HCT116 (cell line): ENCODE measurements around the gene MYH14. TPM values are rescaled to one million over a fixed set of nuclear protein-coding genes. Genes with fewer than 3 reads are reported as not detected.
A peak's percentile ranks its signal among the peaks of the same experiment; 100 is the strongest.

Experiments used
- ATAC-seq: fragments of 200-7000 bp; cut with Tn5 transposase; 2 replicates; pipeline ENCODE4 v1.9.1; 2020; ENCODE audit warnings: mild to moderate bottlenecking, moderate library complexity
- BruUV-seq: library from RNA; stranded (reverse); fragments of 400-500 nt; replicated peaks from 2 replicates; lab custom pipeline; 2021; lab: Mats Ljungman, UMichigan
- CTCF ChIA-PET: fragments of 300-600 bp; sonication (Branson Sonifier 250); formaldehyde crosslinking; loops from one replicate; lab custom pipeline; 2021; ENCODE audit warnings: antibody characterized with exemption; lab: Charles Lee
- POLR2A ChIA-PET: fragments of 300-600, 350-600 bp; sonication (Branson Sonifier 250); formaldehyde crosslinking; loops from one replicate; lab custom pipeline; 2021; ENCODE audit warnings: antibody characterized with exemption; lab: Charles Lee
- RAD21 ChIA-PET, 2 experiments: fragments of 300-600 bp; sonication (Branson Sonifier 250); formaldehyde crosslinking; loops; one replicate each; lab custom pipeline; 2023; ENCODE audit warnings: low total read pairs in 2 of 2; ENCODE audit not compliant: uncharacterized antibody in 2 of 2, unreplicated experiment in 2 of 2, low non-redundant PET in 1 of 2; lab: Charles Lee
- DNase-seq: peaks from one replicate; pipeline ENCODE4 v3.0.0-alpha.2; 2010; ENCODE audit warnings: low read depth, low spot score
- H2AFZ ChIP-seq: fragments of 200-600 bp; shearing (Covaris generic), sonication (generic); 2 replicates; pipeline ENCODE4 v1.6.1; 2017; ENCODE audit warnings: low read depth, mixed run types, mixed read lengths, antibody characterized with exemption, low read length; ENCODE audit not compliant: poor library complexity, severe bottlenecking
- H3K27ac ChIP-seq: 2 replicates; pipeline ENCODE4 v1.5.1; 2012; ENCODE audit warnings: low read depth, low read length
- H3K27me3 ChIP-seq: fragments of 200-600 bp; sonication (generic); 2 replicates; pipeline ENCODE4 v1.6.1; 2016; ENCODE audit warnings: mixed run types, low read length, mixed read lengths; ENCODE audit not compliant: insufficient read depth
- H3K36me3 ChIP-seq, 2 experiments: fragments of 200-500 bp in 1 of 2; fragments of 200-600 bp in 1 of 2; sonication (Bioruptor generic) in 1 of 2; sonication (generic) in 1 of 2; 2 replicates each; pipeline versions ENCODE4 v1.5.1 to v1.6.1; 2014 to 2016; ENCODE audit warnings: low read length in 2 of 2, inconsistent platforms in 1 of 2, mixed read lengths in 1 of 2, mixed run types in 1 of 2; ENCODE audit not compliant: insufficient read depth in 2 of 2, control insufficient read depth in 1 of 2
- H3K4me1 ChIP-seq, 2 experiments: fragments of 200-600 bp in 1 of 2; sonication (generic) in 1 of 2; 2 replicates each; pipeline versions ENCODE4 v1.5.1 to v1.6.1; 2012 to 2017; ENCODE audit warnings: low read length in 2 of 2, inconsistent platforms in 1 of 2, mild to moderate bottlenecking in 1 of 2, mixed read lengths in 1 of 2, mixed run types in 1 of 2, moderate library complexity in 1 of 2; ENCODE audit not compliant: insufficient read depth in 2 of 2, control insufficient read depth in 1 of 2
- H3K4me2 ChIP-seq: fragments of 200-600 bp; sonication (generic); 2 replicates; pipeline ENCODE4 v1.6.1; 2017; ENCODE audit warnings: mixed run types, low read length, mixed read lengths
- H3K4me3 ChIP-seq, 2 experiments: fragments of 200-600 bp in 1 of 2; sonication (generic) in 1 of 2; replicated peaks in 1 of 2; 2 replicates each; pipeline ENCODE4 v1.5.1; 2011 to 2016; ENCODE audit warnings: low read length in 2 of 2, control low read depth in 1 of 2, low read depth in 1 of 2, mild to moderate bottlenecking in 1 of 2, mixed read lengths in 1 of 2, mixed run types in 1 of 2
- H3K79me2 ChIP-seq: fragments of 200-600 bp; sonication (generic); 2 replicates; pipeline ENCODE4 v1.6.1; 2017; ENCODE audit warnings: mild to moderate bottlenecking, mixed run types, low read length, moderate library complexity, mixed read lengths; ENCODE audit not compliant: insufficient read depth
- H3K9ac ChIP-seq: fragments of 200-600 bp; sonication (generic); 2 replicates; pipeline ENCODE4 v1.6.1; 2016; ENCODE audit warnings: low read length, mixed read lengths
- H3K9me2 ChIP-seq: fragments of 200-600 bp; sonication (generic), shearing (Covaris generic); 2 replicates; pipeline ENCODE4 v1.6.1; 2017; ENCODE audit warnings: mixed run types, mild to moderate bottlenecking, moderate library complexity; ENCODE audit not compliant: insufficient read depth
- H3K9me3 ChIP-seq, 2 experiments: fragments of 200-500 bp in 1 of 2; fragments of 200-600 bp in 1 of 2; sonication (Bioruptor generic) in 1 of 2; sonication (generic) in 1 of 2; 2 replicates each; pipeline ENCODE4 v1.6.1; 2014 to 2017; ENCODE audit warnings: low read length in 2 of 2, mixed read lengths in 2 of 2, inconsistent platforms in 1 of 2, low read depth in 1 of 2, mild to moderate bottlenecking in 1 of 2, mixed run types in 1 of 2, moderate library complexity in 1 of 2; ENCODE audit not compliant: control insufficient read depth in 1 of 2, insufficient read depth in 1 of 2
- H4K20me1 ChIP-seq: fragments of 200-600 bp; sonication (generic), shearing (Covaris generic); 2 replicates; pipeline ENCODE4 v1.6.1; 2017; ENCODE audit warnings: mixed run types, mild to moderate bottlenecking, moderate library complexity; ENCODE audit not compliant: insufficient read depth
- CBX3 ChIP-seq: IDR thresholded peaks from 2 replicates; pipeline ENCODE4 v1.6.1; 2012; ENCODE audit warnings: low read depth
- CEBPB ChIP-seq: IDR thresholded peaks from 2 replicates; pipeline ENCODE4 v1.6.1; 2012; ENCODE audit warnings: low read depth
- CTCF ChIP-seq, 3 experiments: fragments of 200-600 bp in 1 of 3; sonication (generic) in 1 of 3; IDR thresholded peaks in 2 of 3; conservative IDR thresholded peaks in 1 of 3; 2 replicates each; pipeline ENCODE4 v1.5.1; 2012 to 2017; ENCODE audit warnings: low read depth in 2 of 3, low read length in 2 of 3, antibody characterized with exemption in 1 of 3, borderline replicate concordance in 1 of 3, control low read depth in 1 of 3, mild to moderate bottlenecking in 1 of 3, mixed read lengths in 1 of 3, mixed run types in 1 of 3, moderate library complexity in 1 of 3; ENCODE audit not compliant: insufficient read depth in 1 of 3
- ELF1 ChIP-seq: IDR thresholded peaks from 2 replicates; pipeline ENCODE4 v1.6.1; 2012; ENCODE audit warnings: low read depth, borderline replicate concordance
- EZH2phosphoT487 ChIP-seq: fragments of 200-600 bp; IDR thresholded peaks from 2 replicates; pipeline ENCODE4 v1.6.1; 2018; ENCODE audit warnings: antibody characterized with exemption, borderline replicate concordance
- FOSL1 ChIP-seq: IDR thresholded peaks from 2 replicates; pipeline ENCODE4 v1.6.1; 2012; ENCODE audit warnings: low read depth
- JUND ChIP-seq: IDR thresholded peaks from 2 replicates; pipeline ENCODE4 v1.6.1; 2012
- POLR2AphosphoS5 ChIP-seq: IDR thresholded peaks from 2 replicates; pipeline ENCODE4 v1.6.1; 2011; ENCODE audit warnings: mild to moderate bottlenecking, low read depth, low read length, moderate library complexity
- RAD21 ChIP-seq: IDR thresholded peaks from 2 replicates; pipeline ENCODE4 v1.6.1; 2012; ENCODE audit warnings: low read depth, mild to moderate bottlenecking
- SIN3A ChIP-seq: IDR thresholded peaks from 2 replicates; pipeline ENCODE4 v1.6.1; 2012; ENCODE audit warnings: low read depth
- SRF ChIP-seq: IDR thresholded peaks from 2 replicates; pipeline ENCODE4 v1.6.1; 2012; ENCODE audit warnings: low read depth
- TCF7L2 ChIP-seq: IDR thresholded peaks from 2 replicates; pipeline ENCODE4 v1.7.0; 2011; ENCODE audit warnings: borderline replicate concordance, inconsistent platforms; ENCODE audit not compliant: insufficient read depth, insufficient read length; ENCODE audit errors: extremely low read depth
- YY1 ChIP-seq: IDR thresholded peaks from 2 replicates; pipeline ENCODE4 v1.6.1; 2011; ENCODE audit warnings: low read length, low read depth, moderate library complexity, mild to moderate bottlenecking; ENCODE audit not compliant: insufficient replicate concordance; ENCODE audit errors: extremely low read depth
- ZBTB33 ChIP-seq: IDR thresholded peaks from 2 replicates; pipeline ENCODE4 v1.6.1; 2011; ENCODE audit warnings: mild to moderate bottlenecking, low read length, moderate library complexity; ENCODE audit not compliant: insufficient replicate concordance; ENCODE audit errors: extremely low read depth
- ZNF274 ChIP-seq: fragments of 200-500 bp; sonication (Bioruptor generic); IDR thresholded peaks from 2 replicates; pipeline ENCODE4 v1.6.1; 2014; ENCODE audit warnings: mild to moderate bottlenecking, low read depth, low read length, inconsistent platforms
- intact Hi-C: fragments of 100-400 bp; cut with micrococcal nuclease; formaldehyde crosslinking; loops from 2 replicates; pipeline ENCODE4 v1.10.0; 2022
- total RNA-seq: library from RNA; stranded (reverse); gene quantifications from one replicate; pipeline ENCODE4 v1.2.1, GENCODE V29; 2021; ENCODE audit not compliant: unreplicated experiment
- TF ChIP-seq, protein P1 (sequence below): IDR thresholded peaks from 2 replicates; pipeline ENCODE4 v1.6.1; 2012
- TF ChIP-seq, protein P2 (sequence below): IDR thresholded peaks from 2 replicates; pipeline ENCODE4 v1.6.1; 2012

The MYH14 gene
- total RNA-seq, 1 experiment from 2014 or later, result 60.1 TPM

DNA sequence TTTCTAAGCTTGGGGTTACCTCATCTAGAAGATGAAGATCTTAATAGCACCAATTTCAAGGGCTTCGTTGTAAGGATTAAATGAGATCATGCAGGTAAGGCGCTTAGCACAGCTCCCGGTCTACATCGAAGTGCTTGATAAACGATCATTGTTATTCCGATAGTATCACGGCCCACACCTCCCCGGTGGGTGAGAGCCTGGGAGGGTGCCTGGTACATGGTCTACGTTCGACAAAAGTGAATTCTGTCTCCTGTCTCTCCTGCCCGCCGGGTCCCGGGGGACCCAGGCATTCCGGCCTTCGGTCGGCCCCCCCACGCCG is 501 bp upstream of the MYH14 start:
- ChIA-PET CTCF (no interaction called here), POLR2A (interaction anchor here (0.6 kb wide), 1 partner anchor 8 kb away, joined by 3 read pairs; no protein-coding TSS in a partner anchor), RAD21 (no interaction called here)
- no TSS peak for BruUV-seq
- Histone ChIP-seq H3K36me3 (no peaks in the 10 kb centered on the region), H3K4me2 (peak overlapping the region; percentile 92), H3K9ac (no peak overlapping the region; the same call in 1 of the 2 replicates), H3K79me2 (0 out of 2 replicates have a peak, but pooled peaks cover 8% of the 10 kb centered on the region)
- DNase-seq (no peak), ATAC-seq (no peak)
- intact Hi-C loops, result no loop called here
- TF ChIP-seq CEBPB (no peak), ZNF274 (no peak), CBX3 (no peak), TCF7L2 (no peak), POLR2AphosphoS5 (no peak), JUND (no peak), RAD21 (no peak)
- TF ChIP-seq, protein P1, sequence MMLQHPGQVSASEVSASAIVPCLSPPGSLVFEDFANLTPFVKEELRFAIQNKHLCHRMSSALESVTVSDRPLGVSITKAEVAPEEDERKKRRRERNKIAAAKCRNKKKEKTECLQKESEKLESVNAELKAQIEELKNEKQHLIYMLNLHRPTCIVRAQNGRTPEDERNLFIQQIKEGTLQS, result no peak
- TF ChIP-seq, all 23 proteins: peak for 0
- Histone ChIP-seq H3K4me1 (peaks cover 25 to 30% of the 10 kb centered on the region in 2 experiments), H2AFZ (peak overlapping the region; percentile 57), H3K9me3 (no peaks in the 10 kb centered on the region), H3K27me3 (no peaks in the 10 kb centered on the region), H3K9me2 (no peaks in the 10 kb centered on the region), H3K27ac (no peak overlapping the region), H3K4me3 (peak overlapping the region; percentile 26 to 73), H4K20me1 (no peaks in the 10 kb centered on the region)

DNA sequence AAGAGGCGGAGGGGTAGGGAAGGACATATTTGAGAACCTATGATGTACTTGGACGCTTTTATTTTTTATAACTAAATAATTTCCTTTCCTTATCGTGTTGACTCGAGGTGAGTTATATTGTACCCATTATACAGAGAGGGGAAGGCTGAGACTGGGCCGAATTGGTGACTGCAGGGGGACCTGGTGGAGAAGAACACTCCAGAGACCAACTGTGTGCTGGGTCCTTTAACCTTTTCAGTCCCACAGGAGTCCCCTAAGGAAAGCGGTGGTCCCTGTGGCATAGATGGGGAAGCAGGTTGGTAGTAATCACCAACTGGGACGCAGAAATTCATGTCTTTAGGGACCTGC is 633 bp downstream of the MYH14 start:
- Histone ChIP-seq H3K36me3 (no peaks in the 10 kb centered on the region), H3K4me3 (peak overlapping the region; percentile 55 to 73), H3K27ac (0 out of 2 replicates have a peak overlapping the region, but pooled peaks have one; percentile 40), H3K79me2 (0 out of 2 replicates have a peak, but pooled peaks cover 8% of the 10 kb centered on the region), H3K9ac (peak overlapping the region; percentile 82), H3K9me2 (no peaks in the 10 kb centered on the region), H3K27me3 (no peaks in the 10 kb centered on the region), H4K20me1 (no peaks in the 10 kb centered on the region), H3K9me3 (no peaks in the 10 kb centered on the region), H3K4me2 (peak overlapping the region; percentile 92), H3K4me1 (peaks cover 21 to 30% of the 10 kb centered on the region in 2 experiments), H2AFZ (no peak overlapping the region)
- ChIA-PET RAD21 (no interaction called here), POLR2A (no interaction called here), CTCF (no interaction called here)
- DNase-seq (no peak), ATAC-seq (no peak)
- TSS peak; percentile 79 for BruUV-seq
- intact Hi-C loops, result no loop called here
- TF ChIP-seq POLR2AphosphoS5 (no peak), EZH2phosphoT487 (no peak), ZBTB33 (no peak), TCF7L2 (no peak), FOSL1 (no peak), SRF (no peak), SIN3A (no peak), CEBPB (no peak), CTCF (IDR thresholded peaks at IDR 0.05 in 2 of 3, conservative IDR thresholded peaks at IDR 0.05 in 1 of 3; ENCODE audit: borderline replicate concordance in 1 of 3, insufficient read depth in 1 of 3, low read depth in 2 of 3, low read length in 2 of 3) (no peak), ELF1 (no peak), CBX3 (no peak), YY1 (no peak)
- TF ChIP-seq, protein P2, sequence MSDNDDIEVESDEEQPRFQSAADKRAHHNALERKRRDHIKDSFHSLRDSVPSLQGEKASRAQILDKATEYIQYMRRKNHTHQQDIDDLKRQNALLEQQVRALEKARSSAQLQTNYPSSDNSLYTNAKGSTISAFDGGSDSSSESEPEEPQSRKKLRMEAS, result no peak
